ENCODE results near the gene SLC16A6.

- TF ChIP-seq YY1 (IDR thresholded peaks at IDR 0.05; ENCODE audit: low read depth) (no peak), CTCF (IDR thresholded peaks at IDR 0.05) (no peak), RAD21 (IDR thresholded peaks at IDR 0.05; ENCODE audit: low read length) (no peak), POLR2AphosphoS5 (IDR thresholded peaks at IDR 0.05; ENCODE audit: low read depth, low read length) (no peak), GABPA (IDR thresholded peaks at IDR 0.05; ENCODE audit: low read depth) (no peak), EZH2phosphoT487 (IDR thresholded peaks at IDR 0.05; ENCODE audit: borderline replicate concordance, low read depth) (no peak), NFIC (IDR thresholded peaks at IDR 0.05; ENCODE audit: borderline replicate concordance) (no peak), PBX3 (IDR thresholded peaks at IDR 0.05) (no peak), EP300 (IDR thresholded peaks at IDR 0.05; ENCODE audit: borderline replicate concordance in 1 of 2, low read depth in 1 of 2, low read length in 1 of 2) (no peak), RCOR1 (IDR thresholded peaks at IDR 0.05; ENCODE audit: low read length) (no peak), TAF1 (IDR thresholded peaks at IDR 0.05; ENCODE audit: borderline replicate concordance, low read depth, low read length) (no peak)
These were observed 13.8 kb upstream of the SLC16A6 start for GRCh38 chr17:68304706-68305105.
